Measurements from ENCODE around the gene COL18A1.

Gene COL18A1

DNA sequence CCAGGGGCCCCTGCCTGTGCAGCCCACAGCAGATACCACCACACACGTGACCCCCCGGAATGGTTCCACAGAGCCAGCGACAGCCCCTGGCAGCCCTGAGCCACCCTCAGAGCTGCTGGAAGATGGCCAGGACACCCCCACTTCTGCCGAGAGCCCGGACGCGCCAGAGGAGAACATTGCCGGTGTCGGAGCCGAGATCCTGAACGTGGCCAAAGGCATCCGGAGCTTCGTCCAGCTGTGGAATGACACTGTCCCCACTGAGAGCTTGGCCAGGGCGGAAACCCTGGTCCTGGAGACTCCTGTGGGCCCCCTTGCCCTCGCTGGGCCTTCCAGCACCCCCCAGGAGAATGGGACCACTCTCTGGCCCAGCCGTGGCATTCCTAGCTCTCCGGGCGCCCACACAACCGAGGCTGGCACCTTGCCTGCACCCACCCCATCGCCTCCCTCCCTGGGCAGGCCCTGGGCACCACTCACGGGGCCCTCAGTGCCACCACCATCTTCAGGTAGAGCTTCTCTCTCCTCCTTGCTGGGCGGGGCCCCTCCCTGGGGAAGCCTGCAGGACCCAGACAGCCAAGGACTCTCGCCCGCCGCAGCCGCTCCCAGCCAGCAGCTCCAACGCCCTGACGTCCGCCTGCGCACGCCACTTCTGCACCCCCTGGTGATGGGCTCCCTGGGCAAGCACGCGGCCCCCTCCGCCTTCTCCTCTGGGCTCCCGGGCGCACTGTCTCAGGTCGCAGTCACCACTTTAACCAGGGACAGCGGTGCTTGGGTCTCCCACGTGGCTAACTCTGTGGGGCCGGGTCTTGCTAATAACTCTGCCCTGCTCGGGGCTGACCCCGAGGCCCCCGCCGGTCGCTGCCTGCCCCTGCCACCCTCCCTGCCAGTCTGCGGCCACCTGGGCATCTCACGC is 51.0 kb downstream of the COL18A1 start:
- no peak for DNase-seq (ENCODE audit: low read depth)

DNA sequence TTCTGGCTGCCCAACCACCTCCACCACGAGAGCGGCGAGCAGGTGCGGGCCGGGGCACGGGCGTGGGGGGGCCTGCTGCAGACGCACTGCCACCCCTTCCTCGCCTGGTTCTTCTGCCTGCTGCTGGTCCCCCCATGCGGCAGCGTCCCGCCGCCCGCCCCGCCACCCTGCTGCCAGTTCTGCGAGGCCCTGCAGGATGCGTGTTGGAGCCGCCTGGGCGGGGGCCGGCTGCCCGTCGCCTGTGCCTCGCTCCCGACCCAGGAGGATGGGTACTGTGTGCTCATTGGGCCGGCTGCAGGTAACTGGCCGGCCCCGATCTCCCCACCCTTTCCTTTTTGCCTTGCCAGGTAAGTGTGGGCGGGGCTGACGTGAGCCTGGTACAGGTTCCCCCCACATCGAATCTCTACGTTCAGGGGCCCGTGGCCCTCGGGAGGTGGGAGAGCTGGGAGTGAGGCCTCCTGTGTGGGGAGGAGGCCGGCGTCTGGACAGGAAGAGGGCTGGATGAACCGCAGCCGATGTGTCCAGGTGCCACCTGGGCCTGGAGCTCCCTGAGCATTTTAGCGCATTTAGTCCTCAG is 51.7 kb downstream of the COL18A1 start:
- no peak for DNase-seq (ENCODE audit: low read depth)

DNA sequence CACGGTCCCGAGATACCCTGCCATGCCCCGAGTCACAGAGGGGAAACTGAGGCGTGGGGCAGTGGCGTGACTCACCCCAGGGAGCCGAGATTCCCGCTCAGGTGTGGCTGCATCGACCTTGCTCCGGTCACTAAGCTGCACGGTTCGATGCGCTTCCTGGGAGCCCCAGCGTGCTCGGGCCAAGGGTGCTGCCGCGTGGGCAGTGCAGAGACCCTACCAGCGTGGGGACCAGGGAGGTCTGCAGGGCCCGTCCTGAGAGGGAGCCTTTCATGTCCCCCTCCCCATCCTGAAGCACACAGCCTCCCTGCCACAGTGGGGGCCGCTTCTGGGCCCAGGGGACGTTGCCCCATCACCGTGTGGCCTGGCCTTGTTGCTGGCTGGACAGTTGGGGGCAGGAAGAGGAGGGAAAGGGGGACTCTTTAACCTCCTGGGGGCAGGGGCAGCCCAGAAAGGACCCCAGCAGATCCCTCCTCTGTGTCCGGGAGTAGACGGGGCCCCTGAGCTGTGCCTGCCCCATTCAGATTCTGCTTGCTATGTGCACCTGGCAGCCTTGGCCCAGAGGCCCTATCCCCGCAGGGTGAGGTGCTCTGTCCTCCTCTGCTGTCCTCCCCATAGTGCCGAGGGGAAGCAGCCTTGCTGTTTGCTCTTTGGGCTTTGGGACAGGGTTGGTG is 52.3 kb downstream of the COL18A1 start:
- no peak for DNase-seq (ENCODE audit: low read depth)

DNA sequence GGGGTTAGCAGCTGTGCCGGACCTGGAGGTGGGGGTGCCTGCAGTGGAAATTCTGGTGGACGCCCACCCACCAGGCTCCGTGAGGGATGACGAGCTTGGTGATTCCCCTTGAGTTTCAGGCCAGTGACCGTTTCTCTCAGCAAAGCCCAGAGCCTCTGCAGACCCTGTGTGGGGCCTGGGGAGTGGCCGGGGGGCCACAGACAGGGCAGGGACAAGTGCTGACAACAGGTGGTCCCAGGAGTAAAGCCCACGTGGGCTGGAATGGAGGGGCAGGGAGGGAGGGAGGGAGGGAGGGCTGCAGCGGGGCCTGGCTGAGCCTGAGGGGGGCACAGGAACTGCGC is 52.8 kb downstream of the COL18A1 start:
- no peak for DNase-seq (ENCODE audit: low read depth)

DNA sequence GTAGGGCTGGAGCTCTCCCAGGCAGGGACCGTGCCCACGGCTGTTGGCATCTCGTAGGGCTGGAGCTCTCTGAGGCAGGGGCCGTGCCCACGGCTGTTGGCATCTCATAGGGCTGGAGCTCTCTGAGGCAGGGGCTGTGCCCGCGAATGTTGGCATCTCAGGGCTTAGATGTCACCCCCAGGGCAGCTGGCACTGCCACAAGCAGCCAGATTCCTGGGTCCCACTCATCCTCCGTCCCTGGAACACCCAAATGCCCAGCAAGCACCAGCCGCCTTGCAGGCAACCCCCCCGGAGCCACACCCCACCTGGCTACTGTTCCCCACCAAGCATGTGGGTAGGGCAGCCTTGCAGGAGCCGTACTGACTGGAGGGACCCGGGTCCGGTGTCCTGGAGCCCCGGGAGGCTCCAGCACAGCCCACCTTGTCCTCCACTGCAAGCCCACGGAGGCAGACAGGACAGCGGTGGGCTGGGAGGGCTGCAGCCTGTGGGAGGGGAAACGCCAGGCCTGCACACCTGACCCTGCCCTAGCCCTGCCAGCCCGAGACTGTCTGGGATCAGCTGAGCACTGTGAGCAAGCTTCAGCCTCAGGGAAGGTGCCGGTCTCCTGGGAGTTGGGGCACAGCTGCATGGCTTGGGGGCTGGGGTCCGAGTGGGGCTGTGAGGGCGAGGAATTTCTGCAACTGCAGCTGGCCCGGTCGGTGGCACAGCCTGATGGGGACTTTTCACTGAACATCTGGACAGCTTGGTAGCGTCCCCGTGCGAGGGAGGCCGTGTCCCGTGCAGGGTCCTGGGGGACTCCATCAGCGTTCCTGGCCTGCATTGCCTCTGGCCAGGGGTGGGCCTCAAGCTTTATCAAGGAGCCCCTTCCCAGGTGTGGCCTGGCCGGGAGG is 53.6 kb downstream of the COL18A1 start:
- no peak for DNase-seq (ENCODE audit: low read depth)

DNA sequence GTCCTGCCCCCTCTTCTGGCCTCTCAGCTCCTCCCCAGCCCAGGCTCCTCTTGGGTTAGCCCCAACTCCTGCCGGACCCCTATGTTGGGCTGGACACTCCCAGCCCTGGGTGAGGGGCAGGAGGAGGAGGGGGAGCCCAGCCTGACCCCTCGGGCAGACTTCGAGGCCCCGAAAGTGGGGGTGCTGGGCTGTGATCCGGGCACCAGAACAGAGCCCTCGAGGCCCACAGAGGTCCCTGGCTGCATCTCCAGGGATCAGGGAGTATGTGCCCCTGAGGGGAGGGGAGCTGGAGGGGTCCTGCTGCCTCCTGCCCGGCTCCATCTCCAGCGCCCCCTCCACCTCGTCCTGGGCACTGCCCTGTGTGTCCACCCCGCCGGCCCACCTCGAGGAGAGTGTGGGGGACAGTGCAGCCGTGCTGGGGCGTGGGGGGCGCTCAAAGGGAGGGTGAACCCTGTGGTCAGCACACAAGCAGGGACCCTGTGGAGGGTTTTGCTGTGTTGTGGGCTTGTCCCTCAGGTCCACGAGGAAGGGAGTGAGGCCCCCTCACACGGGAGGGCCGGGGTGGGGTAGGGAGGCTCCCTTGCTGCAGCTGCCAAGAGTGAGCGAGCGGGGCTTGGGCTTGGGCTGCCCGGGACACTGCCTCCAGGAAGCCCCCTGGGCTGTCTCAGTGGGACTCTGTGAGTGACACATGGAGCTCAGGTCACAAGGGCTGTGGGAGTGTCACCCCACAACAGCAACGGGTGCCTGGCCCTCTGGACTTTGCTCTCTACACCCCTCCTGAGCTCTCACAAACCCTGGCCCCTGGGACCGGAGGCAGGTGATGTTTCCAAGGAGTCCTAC is 54.4 kb downstream of the COL18A1 start:
- DNase-seq (ENCODE audit: low read depth) = no peak

DNA sequence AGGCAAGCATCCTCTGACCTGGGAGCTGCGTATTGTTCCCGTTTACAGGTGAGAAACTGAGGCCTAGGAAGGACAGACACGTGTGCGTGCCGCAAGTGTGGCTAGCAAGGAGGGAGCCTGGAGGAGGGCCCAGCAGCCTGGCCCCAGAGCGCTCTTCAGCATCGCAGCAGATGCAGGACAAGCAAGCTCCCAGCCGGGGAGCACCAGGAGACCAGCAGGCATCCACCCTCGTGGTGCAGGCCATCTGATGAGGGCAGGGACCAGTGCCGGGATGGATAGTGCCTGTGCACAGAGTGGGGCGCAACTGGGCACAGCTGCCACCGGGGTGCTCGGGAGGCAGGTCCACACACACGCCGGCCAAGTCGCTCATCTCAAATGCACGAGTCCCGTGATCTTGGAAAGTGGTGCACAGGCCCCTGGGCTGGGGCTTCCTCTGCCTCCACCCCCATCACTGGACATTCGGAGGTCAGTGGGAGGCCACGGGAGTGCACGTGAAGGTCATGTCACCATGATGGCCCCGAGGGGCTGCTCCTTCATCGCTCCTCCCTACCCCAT is 55.1 kb downstream of the COL18A1 start:
- no peak for DNase-seq (ENCODE audit: low read depth)

DNA sequence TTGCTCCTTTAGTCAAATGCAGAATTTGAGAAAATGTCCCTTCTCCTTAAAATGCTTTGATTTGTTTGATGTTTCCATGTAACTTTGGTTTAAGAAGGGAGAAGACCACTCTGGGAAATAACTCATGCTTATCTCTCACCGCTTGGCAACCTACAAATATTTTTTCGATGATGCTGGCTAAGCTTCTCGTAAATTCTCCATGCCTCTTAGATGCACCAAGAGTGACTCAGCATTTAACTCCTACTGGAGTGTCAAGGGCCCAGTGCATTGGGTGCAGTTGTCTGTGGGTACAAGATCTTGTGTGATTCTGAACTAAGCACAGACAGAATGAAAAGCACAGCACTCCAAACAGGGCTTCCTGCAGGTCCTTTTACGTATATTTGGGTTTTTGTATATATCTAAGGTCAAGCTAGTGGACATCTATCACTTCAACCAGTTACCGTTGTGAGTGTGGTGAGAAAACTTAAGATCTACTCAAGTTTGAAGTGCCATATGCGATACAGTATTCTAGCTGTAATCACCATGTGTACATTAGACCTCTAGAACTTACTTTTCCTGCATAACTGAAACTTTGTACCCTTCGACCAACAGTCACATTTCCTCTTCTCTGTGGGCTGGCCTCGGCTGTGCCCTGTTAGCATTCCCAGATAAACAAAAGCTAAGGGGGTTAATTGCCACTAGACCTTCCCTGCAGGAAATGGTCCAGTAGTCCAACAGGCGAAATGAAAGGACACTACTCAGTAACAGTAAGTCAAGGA is 55.8 kb downstream of the COL18A1 start:
- DNase-seq (ENCODE audit: low read depth) = no peak

DNA sequence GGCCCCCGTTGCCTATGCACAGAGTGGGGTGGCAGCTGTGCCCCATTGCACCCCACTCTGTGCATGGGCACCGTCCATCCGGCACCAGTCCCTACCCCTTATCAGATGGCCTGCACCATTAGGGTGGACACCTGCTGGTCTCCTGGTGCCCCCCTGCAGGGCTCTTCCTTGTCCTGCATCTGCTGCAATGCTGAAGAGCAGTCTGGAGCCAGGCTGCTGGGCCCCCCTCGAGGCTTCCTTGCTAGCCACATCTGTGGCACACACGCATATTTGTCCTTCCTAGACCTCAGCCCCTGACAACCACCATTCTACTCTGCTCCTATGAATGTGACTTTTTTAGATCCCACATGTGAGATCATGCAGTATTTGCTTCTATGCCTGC is 56.4 kb downstream of the COL18A1 start:
- no peak for DNase-seq (ENCODE audit: low read depth)

DNA sequence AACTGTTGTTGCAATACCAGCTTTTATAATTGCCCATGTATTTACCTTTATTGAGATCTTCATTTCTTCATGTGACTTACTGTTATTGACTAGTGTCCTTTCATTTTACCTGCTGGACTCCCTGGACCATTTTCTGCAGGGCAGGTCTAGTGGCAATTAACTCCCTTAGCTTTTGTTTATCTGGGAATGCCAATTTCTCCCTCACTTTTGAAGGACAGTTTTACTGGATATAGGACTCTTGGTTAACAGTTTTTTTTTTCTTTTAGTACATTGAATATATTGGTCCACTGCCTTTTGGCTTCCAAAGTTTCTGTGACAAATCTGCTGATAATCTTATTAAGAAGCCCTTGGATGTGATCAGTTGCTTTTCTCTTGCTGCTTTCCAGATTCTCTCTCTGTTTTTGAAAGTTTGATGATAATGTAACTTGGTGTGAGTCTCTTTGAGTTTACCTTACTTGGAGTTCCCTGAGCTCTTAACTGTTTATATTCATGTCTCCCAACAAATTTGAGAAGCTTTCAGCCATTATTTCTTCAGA is 56.9 kb downstream of the COL18A1 start:
- no peak for DNase-seq (ENCODE audit: low read depth)

DNA sequence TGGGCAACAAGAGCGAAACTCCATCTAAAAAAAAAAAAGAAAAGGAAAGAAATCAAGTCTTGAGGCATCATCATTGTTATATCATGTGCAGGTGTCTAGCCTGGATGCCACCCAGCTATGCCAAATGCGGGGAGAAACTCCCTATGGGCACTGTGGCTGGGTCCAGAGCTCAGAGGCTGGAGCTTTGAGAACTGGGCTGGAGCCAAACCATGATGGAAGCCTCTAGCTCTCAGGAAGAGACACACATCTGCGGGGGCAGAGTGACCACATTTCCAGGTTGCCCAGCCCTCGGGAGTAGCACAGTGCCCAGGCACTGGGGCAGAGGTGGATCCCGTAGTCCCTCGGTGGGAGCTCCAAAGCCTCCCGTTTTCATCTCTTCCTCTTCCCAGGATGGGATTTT is 58.9 kb downstream of the COL18A1 start:
- no peak for DNase-seq (ENCODE audit: low read depth)

DNA sequence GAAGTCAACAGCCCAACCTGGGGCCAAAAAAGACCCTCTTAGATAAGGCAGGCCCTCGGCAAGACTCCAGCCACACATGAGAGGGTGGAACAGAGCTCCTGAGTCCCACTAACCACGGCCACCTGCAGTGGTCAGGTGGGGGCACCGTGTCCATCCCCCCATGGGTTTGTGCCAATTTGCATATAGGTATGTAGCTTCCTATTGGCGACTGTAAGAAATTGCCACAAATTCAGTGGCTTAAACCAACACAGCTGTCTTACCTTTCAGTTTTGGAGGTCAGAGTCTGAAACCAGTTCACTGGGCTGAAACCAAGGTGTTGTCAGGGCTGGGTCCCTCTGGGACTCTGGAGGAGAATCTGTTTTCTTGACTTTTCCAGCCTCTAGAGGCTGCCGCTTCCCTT is 59.3 kb downstream of the COL18A1 start:
- no peak for DNase-seq (ENCODE audit: low read depth)

DNA sequence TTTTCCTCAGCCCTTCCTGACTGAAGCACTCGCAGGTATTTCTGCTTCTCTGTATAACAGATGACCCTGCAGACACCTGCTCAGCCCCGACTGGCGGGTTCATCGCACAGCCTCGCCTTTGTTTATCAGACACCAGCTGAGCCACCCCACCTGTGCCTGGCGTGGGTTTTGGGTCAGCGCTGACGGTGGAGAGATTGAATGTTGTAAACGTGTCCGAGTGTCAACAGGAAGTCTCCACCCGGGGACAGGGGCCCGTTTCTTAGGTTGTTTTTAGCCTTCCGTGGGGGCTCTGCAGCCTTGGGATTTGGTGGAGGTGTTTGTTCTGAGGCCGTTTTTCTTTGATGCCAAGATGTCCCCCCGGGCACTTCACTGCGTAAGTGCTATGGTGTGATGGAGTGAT is 60.1 kb downstream of the COL18A1 start:
- no peak for DNase-seq (ENCODE audit: low read depth)

DNA sequence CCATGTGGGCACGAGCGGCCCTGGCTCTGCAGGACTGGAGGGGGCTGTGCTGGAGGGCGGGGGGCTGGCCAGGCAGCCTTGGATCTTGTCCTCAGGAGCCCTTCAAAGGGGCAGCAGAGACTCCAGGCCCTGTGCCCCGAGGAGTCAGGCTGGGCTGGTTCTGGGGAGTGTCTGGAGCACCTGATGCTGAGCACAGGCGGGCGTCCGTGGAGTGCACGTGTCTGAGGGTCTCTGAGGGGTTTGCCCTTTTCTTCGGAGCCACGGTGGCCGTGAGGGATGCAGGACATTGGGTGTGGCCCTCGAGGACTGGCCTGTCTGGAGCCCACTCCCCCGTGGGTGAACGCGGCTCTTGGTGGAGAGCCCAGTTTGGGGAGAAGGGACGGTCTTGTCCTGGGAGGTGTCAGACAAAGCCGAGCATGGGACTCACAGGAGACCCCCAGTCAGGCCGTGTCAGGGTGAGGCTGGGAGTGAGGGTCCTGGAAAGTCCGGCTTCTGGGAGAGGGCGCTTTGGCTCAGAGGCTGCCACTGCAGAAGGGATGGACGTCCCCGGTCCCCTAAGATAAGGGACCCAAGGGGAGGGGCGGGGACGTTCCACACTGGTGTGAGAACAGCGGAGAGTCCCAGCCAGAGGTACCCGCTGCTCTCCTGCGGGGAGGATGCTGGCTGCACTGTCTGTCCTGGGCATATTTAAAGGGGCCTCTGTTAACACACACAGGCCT is 60.8 kb downstream of the COL18A1 start:
- DNase-seq (ENCODE audit: low read depth) = no peak

DNA sequence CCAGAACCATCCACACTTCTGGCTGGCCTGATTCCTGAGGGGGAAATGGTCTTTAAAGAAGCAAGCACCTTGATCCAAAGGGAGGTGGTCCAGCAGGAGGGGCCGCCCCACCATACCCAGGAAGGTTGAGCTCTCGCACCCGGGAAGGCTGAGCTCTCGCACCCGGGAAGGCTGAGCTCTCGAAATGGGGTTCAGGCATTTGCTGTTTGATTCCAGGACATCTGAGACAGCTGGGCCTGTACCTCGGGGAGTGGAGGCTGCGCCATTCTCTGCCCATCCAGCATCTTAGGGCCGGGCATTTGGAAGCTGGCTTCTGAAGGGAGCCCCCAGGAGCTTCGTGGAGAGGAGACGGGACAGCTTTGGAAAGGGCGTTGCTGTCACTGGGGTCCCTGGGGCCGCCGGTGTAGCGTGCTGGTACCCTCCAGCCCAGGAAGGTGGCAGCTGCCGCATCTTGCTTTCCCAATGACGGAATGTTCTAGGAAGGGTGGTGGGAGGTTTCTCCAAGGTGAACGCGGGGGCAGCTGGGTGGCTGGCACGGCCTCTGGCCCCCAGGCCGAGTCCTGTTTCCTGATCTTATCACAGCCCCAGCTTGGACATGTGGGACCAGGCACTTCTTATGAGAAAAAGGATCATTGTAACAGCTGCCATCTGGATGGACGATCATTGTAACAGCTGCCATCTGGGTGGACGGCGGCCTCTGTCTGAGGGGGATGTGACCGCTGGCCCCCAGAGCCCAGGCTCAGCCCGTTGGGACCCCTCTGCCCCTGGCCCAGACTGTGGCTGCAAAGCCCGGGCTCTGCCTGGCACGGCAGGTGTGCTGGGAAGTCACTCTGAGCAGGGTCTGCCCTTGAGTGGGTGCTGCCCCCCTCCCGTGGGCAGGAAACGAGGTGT is 61.6 kb downstream of the COL18A1 start:
- no peak for DNase-seq (ENCODE audit: low read depth)

DNA sequence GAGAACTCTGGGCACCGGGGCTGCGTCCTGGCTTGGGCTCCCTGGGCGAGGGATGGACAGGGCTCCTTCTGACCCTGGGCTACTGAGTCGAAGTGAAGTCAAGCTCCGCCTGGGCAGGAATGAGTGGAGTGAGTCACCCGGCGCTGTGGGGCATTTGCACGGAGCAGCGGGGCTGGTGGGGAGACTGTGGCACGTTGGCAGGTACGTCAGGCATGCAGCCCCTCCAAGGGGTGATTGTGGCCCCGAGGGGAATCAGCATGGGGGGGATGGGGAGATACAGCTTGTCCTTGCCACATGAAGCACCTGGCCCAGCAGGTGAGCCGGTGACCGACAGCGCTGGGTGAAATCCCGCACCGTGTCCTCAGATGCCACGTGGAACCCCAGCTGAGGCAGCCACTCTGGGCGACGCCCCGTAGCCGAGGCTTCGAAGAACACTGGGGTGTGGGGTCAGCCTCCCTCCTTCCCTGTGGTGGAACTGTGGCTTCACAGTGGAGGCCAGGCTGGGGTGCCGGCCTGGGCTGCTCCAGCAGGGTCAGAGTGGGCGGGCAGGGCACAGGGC is 62.3 kb downstream of the COL18A1 start:
- no peak for DNase-seq (ENCODE audit: low read depth)

DNA sequence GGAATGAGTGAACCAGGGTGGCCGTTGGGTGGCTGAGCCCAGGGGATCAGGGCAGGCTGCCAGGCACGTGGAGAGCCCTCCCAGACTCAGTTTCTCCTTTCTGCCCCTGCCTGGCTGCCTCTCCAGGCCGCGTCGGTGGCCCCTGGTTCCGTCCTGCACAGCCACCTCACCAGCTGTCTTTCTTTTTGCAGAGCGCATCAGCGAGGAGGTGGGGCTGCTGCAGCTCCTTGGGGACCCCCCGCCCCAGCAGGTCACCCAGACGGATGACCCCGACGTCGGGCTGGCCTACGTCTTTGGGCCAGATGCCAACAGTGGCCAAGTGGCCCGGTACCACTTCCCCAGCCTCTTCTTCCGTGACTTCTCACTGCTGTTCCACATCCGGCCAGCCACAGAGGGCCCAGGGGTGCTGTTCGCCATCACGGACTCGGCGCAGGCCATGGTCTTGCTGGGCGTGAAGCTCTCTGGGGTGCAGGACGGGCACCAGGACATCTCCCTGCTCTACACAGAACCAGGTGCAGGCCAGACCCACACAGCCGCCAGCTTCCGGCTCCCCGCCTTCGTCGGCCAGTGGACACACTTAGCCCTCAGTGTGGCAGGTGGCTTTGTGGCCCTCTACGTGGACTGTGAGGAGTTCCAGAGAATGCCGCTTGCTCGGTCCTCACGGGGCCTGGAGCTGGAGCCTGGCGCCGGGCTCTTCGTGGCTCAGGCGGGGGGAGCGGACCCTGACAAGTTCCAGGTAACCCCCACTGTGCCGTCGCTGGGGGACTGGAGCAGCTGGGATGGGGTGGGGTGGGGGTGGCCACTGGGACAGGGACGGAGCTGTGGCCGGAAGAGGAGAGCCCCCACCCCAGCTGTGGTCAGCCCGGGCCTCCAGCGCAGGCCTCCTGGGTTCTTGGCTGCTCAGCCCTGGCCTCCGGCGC is 63.3 kb downstream of the COL18A1 start:
- DNase-seq (ENCODE audit: low read depth) = no peak

All from stimulated activated CD8-positive, alpha-beta memory T cell treated with anti-CD3 and anti-CD28 coated beads, Interleukin-15, amount 100 ng/mL, for 1 hour (primary cell).